Measurements from ENCODE around the gene CNR2.

DNA sequence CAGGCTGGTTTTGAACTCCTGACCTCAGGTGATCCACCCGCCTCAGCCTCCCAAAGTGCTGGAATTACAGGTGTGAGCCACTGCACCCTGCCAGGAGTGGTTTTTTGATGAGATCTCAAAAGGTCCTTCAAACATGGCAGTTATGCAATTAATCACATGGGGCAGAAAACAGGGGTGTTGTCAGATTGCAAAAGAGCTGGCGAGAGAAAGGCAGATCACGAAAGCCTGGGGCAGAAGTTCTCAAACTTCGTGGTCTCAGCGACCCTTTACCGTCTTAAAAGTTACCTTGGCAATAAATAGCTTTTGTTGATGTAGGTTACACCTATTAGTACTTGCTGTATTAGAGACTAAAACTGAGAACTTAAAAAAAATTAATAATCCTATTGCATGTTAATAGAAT lies 16.1 kb downstream of the CNR2 start:
- TF ChIP-seq, protein P1, sequence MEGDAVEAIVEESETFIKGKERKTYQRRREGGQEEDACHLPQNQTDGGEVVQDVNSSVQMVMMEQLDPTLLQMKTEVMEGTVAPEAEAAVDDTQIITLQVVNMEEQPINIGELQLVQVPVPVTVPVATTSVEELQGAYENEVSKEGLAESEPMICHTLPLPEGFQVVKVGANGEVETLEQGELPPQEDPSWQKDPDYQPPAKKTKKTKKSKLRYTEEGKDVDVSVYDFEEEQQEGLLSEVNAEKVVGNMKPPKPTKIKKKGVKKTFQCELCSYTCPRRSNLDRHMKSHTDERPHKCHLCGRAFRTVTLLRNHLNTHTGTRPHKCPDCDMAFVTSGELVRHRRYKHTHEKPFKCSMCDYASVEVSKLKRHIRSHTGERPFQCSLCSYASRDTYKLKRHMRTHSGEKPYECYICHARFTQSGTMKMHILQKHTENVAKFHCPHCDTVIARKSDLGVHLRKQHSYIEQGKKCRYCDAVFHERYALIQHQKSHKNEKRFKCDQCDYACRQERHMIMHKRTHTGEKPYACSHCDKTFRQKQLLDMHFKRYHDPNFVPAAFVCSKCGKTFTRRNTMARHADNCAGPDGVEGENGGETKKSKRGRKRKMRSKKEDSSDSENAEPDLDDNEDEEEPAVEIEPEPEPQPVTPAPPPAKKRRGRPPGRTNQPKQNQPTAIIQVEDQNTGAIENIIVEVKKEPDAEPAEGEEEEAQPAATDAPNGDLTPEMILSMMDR (IDR thresholded peaks at IDR 0.05): no peak
- TF ChIP-seq POLR2AphosphoS5 (IDR thresholded peaks at IDR 0.05) (no peak), POLR2A (IDR thresholded peaks at IDR 0.05) (no peak), EP300 (IDR thresholded peaks at IDR 0.05) (no peak)
